T47D (cell line): ENCODE measurements around the gene CYP4F11.
A peak's percentile ranks its signal among the peaks of the same experiment; 100 is the strongest.
"Not testable (repeated sequence)": the region's sequence is repeated elsewhere in the genome, so short reads cannot be mapped to it uniquely, and the experiment has no call there.

ENCODE experiments used
- DNase-seq, 2 experiments: peaks; one replicate each; pipeline versions ENCODE4 v3.0.0 to v3.0.0-alpha.2; 2011 to 2012; ENCODE audit warnings: low read depth in 1 of 2, low spot score in 1 of 2
- JUND ChIP-seq: IDR thresholded peaks from 2 replicates; pipeline ENCODE4 v1.6.1; 2012; ENCODE audit warnings: low read depth
- in situ Hi-C: cut with HindIII; loops from 2 replicates; pipeline ENCODE4 v1.10.0; 2016; ENCODE audit warnings: low sequenced_read_pairs, low pct_unique_long_range_greater_than_20kb

CYP4F11 gene

GRCh38 chr19:15934332-15935078, at the start of gene CYP4F11:
CYP4F11 (minus strand) TSS chr19:15934529; CDS start chr19:15934408, 121 bp downstream.
- no peak for TF ChIP-seq JUND
- peak in 1 of 2 experiments; percentile 27 for DNase-seq
- in situ Hi-C loops: no loop called here

GRCh38 chr19:15979293-15979692, 45.0 kb upstream of the CYP4F11 start:
- in situ Hi-C loops: no loop called here
- no peak for TF ChIP-seq JUND
- no peak for DNase-seq

GRCh38 chr19:15977690-15978089, 43.4 kb upstream of the CYP4F11 start:
- no peak for TF ChIP-seq JUND
- no peak for DNase-seq
- in situ Hi-C loops: no loop called here

GRCh38 chr19:15976836-15977689, 42.7 kb upstream of the CYP4F11 start:
- in situ Hi-C loops: no loop called here
- DNase-seq: no peak
- no peak for TF ChIP-seq JUND

GRCh38 chr19:15974856-15975255, 40.5 kb upstream of the CYP4F11 start:
- no peak for DNase-seq
- in situ Hi-C loops: no loop called here
- no peak for TF ChIP-seq JUND

- DNase-seq, in situ Hi-C loops: not testable (repeated sequence)
Observed at GRCh38 chr19:15972043-15972442, 37.7 kb upstream of the CYP4F11 start.

- TF ChIP-seq JUND: no peak
- in situ Hi-C loops: no loop called here
- DNase-seq: no peak
Observed at GRCh38 chr19:15971224-15971780, 37.0 kb upstream of the CYP4F11 start.

- TF ChIP-seq JUND: no peak
- in situ Hi-C loops: no loop called here
- no peak for DNase-seq
Observed at GRCh38 chr19:15964231-15964630, 29.9 kb upstream of the CYP4F11 start.

GRCh38 chr19:15962319-15962718, 28.0 kb upstream of the CYP4F11 start:
- TF ChIP-seq JUND: no peak
- in situ Hi-C loops: no loop called here
- peak in 1 of 2 experiments; percentile 29 for DNase-seq

GRCh38 chr19:15954820-15955219, 20.5 kb upstream of the CYP4F11 start:
- DNase-seq: no peak
- TF ChIP-seq JUND: no peak
- in situ Hi-C loops: no loop called here

GRCh38 chr19:15948223-15949058, 14.1 kb upstream of the CYP4F11 start, which contains the start of gene OR10H4:
OR10H4 (plus strand) TSS chr19:15949008; CDS start chr19:15949008, 0 bp downstream.
- no peak for DNase-seq
- in situ Hi-C loops: no loop called here
- TF ChIP-seq JUND: no peak

GRCh38 chr19:15945301-15945700, 11.0 kb upstream of the CYP4F11 start:
- TF ChIP-seq JUND: no peak
- in situ Hi-C loops: no loop called here
- no peak for DNase-seq
